Mesothelial cell of epicardium (in vitro differentiated cells): ENCODE measurements around the gene ARGLU1. TPM values are rescaled to one million over a fixed set of nuclear protein-coding genes. Genes with fewer than 3 reads are reported as not detected.

Source experiments
- DNase-seq, 2 experiments: peaks; one replicate each; pipeline ENCODE4 v3.0.0; 2021; ENCODE audit warnings: low spot score in 2 of 2; ENCODE audit not compliant: unreplicated experiment in 2 of 2
- H3K27ac Mint-ChIP-seq: 2 replicates; pipeline ENCODE4 v1.8.0; 2021; ENCODE audit warnings: mixed read lengths
- H3K27me3 Mint-ChIP-seq: 2 replicates; pipeline ENCODE4 v1.8.0; 2021; ENCODE audit warnings: low read depth, mixed read lengths
- H3K36me3 Mint-ChIP-seq: 2 replicates; pipeline ENCODE4 v1.8.0; 2021; ENCODE audit warnings: mixed read lengths
- H3K4me1 Mint-ChIP-seq: 2 replicates; pipeline ENCODE4 v1.8.0; 2021; ENCODE audit warnings: mixed read lengths
- H3K4me3 Mint-ChIP-seq: 2 replicates; pipeline ENCODE4 v1.8.0; 2021; ENCODE audit warnings: mild to moderate bottlenecking, moderate library complexity, mixed read lengths
- H3K9me3 Mint-ChIP-seq: 2 replicates; pipeline ENCODE4 v1.8.0; 2021; ENCODE audit warnings: mixed read lengths
- CTCF ChIP-seq: fragments of 200-600 bp; sonication (generic); IDR thresholded peaks from one replicate; pipeline ENCODE4 v1.5.0; 2021; ENCODE audit warnings: antibody characterized with exemption; ENCODE audit not compliant: unreplicated experiment
- total RNA-seq: library from RNA; stranded (reverse); gene quantifications from 3 replicates; pipeline ENCODE4 v1.2.1, GENCODE V29; 2021

The ARGLU1 gene
- total RNA-seq, 1 donor from 2014 or later, result 233 TPM

GRCh38 chr13:106570299-106570852, 2.4 kb upstream of the ARGLU1 start:
- peak overlapping the region; percentile 56 for H3K4me3 Mint-ChIP-seq
- no peak for TF ChIP-seq CTCF
- no peaks in the 10 kb centered on the region for H3K36me3 Mint-ChIP-seq
- H3K9me3 Mint-ChIP-seq, result no peaks in the 10 kb centered on the region
- no peaks in the 10 kb centered on the region for H3K27me3 Mint-ChIP-seq
- H3K27ac Mint-ChIP-seq, result peak overlapping the region; percentile 90
- H3K4me1 Mint-ChIP-seq, result peaks cover 23% of the 10 kb centered on the region
- DNase-seq, result peak; percentile 60 to 84

- Mint-ChIP-seq H3K27me3 (no peaks in the 10 kb centered on the region), H3K4me1 (peaks cover 33% of the 10 kb centered on the region), H3K4me3 (no peak overlapping the region), H3K36me3 (no peaks in the 10 kb centered on the region), H3K27ac (peak overlapping the region; percentile 90), H3K9me3 (no peaks in the 10 kb centered on the region)
- no peak for DNase-seq
- no peak for TF ChIP-seq CTCF
Observed at GRCh38 chr13:106569233-106570095, 1.5 kb upstream of the ARGLU1 start.

GRCh38 chr13:106568299-106569003, 514 bp upstream of the ARGLU1 start:
- TF ChIP-seq CTCF, result no peak
- DNase-seq, result no peak
- Mint-ChIP-seq H3K9me3 (no peaks in the 10 kb centered on the region), H3K4me1 (peaks cover 42% of the 10 kb centered on the region), H3K27ac (peak overlapping the region; percentile 96), H3K4me3 (peak overlapping the region; percentile 94), H3K36me3 (no peaks in the 10 kb centered on the region), H3K27me3 (no peaks in the 10 kb centered on the region)

GRCh38 chr13:106566641-106567473, 1.1 kb downstream of the ARGLU1 start:
- no peak for TF ChIP-seq CTCF
- H3K27me3 Mint-ChIP-seq, result no peaks in the 10 kb centered on the region
- no peaks in the 10 kb centered on the region for H3K36me3 Mint-ChIP-seq
- H3K4me3 Mint-ChIP-seq, result peak overlapping the region; percentile 94
- peaks cover 51% of the 10 kb centered on the region for H3K4me1 Mint-ChIP-seq
- peak overlapping the region; percentile 96 for H3K27ac Mint-ChIP-seq
- no peaks in the 10 kb centered on the region for H3K9me3 Mint-ChIP-seq
- DNase-seq, result no peak

GRCh38 chr13:106565127-106565775, 2.7 kb downstream of the ARGLU1 start:
- no peaks in the 10 kb centered on the region for H3K36me3 Mint-ChIP-seq
- TF ChIP-seq CTCF, result no peak
- no peaks in the 10 kb centered on the region for H3K27me3 Mint-ChIP-seq
- DNase-seq, result no peak
- peak overlapping the region; percentile 94 for H3K4me3 Mint-ChIP-seq
- peak overlapping the region; percentile 96 for H3K27ac Mint-ChIP-seq
- H3K9me3 Mint-ChIP-seq, result no peaks in the 10 kb centered on the region
- peaks cover 61% of the 10 kb centered on the region for H3K4me1 Mint-ChIP-seq
